Activated CD4-positive, alpha-beta memory T cell treated with anti-CD3 and anti-CD28 coated beads, Interleukin-2, amount 10 ng/mL, durations not matched to agents 7 days and 5 days (primary cell): Measurements from ENCODE around the gene LINGO4. TPM values are rescaled to one million over a fixed set of nuclear protein-coding genes. Genes with fewer than 3 reads are reported as not detected.

ENCODE experiments used
- CTCF ChIA-PET: fragments of 350-600 bp; sonication (Branson Sonifier 250); formaldehyde crosslinking; loops from one replicate; lab custom pipeline; 2021; ENCODE audit warnings: antibody characterized with exemption, inconsistent platforms; lab: Charles Lee
- POLR2A ChIA-PET: fragments of 350-600 bp; sonication (Branson Sonifier 250); formaldehyde crosslinking; loops from one replicate; lab custom pipeline; 2021; ENCODE audit warnings: antibody characterized with exemption; lab: Charles Lee
- DNase-seq: peaks from one replicate; pipeline ENCODE4 v3.0.0-alpha.2; 2020
- H3K27ac Mint-ChIP-seq: one replicate; pipeline ENCODE4 v1.8.0; 2021; ENCODE audit warnings: mild to moderate bottlenecking, mixed read lengths
- H3K27me3 Mint-ChIP-seq: one replicate; pipeline ENCODE4 v1.8.0; 2021; ENCODE audit warnings: mixed read lengths
- H3K36me3 Mint-ChIP-seq: one replicate; pipeline ENCODE4 v1.8.0; 2021; ENCODE audit warnings: low read depth, mixed read lengths
- H3K4me1 Mint-ChIP-seq: one replicate; pipeline ENCODE4 v1.8.0; 2021; ENCODE audit warnings: mixed read lengths
- H3K4me3 Mint-ChIP-seq: one replicate; pipeline ENCODE4 v1.8.0; 2021; ENCODE audit warnings: mild to moderate bottlenecking, mixed read lengths
- H3K9me3 Mint-ChIP-seq: one replicate; pipeline ENCODE4 v1.8.0; 2021; ENCODE audit warnings: mixed read lengths
- total RNA-seq, 2 experiments: library from RNA; stranded (reverse); gene quantifications; one replicate each; pipeline ENCODE4 v1.2.3, GENCODE V29; 2021

Gene LINGO4
- total RNA-seq, 2 experiments from 2014 or later: 1.2 to 1.3 TPM

DNA sequence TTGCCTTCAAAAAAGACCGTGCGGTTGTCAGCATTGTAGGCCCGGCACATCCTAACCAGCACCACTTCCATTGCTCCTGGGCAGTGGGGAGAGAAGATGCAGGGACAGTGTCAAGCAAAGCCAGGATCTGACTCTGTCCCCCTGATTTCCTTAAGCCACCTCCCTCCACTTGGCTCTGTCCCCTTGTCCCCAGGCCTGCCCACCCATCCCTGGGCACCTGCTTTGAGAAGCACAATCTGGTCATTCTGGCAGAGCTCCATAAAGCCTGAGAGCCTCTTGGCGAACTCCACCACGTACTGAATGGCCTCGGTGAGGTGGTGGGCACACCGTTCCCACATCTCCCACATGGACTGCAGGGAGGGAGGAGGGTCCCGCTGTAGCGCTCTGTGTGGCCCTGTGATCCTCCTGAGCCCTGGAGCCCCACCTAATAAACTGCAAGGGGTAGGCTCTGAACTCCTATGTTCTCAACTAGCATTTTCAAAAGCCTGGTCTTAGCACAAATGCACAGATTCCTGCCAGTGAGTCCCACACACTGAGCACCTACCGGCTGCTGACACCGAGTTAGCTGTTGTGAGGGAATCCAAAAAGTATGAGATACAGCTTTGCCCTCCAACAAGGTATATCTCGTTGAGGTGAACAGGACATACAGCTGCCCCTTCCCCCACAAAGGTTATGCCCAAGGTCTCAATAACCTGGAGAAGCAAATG is 8.2 kb upstream of the LINGO4 start:
- ChIA-PET POLR2A (interaction anchor here (1.4 to 2.6 kb wide), 3 partner anchors 8 to 23 kb away, joined by 6 to 15 read pairs (median 7); partner anchors contain the start of gene TDRKH), CTCF (no interaction called here)
- no peaks in the 10 kb centered on the region for H3K9me3 Mint-ChIP-seq
- peaks cover 61% of the 10 kb centered on the region for H3K4me1 Mint-ChIP-seq
- H3K27me3 Mint-ChIP-seq: no peaks in the 10 kb centered on the region
- DNase-seq: no peak
- H3K4me3 Mint-ChIP-seq: no peak overlapping the region
- H3K27ac Mint-ChIP-seq: no peak overlapping the region
- peaks cover 14% of the 10 kb centered on the region for H3K36me3 Mint-ChIP-seq

- no peak for DNase-seq
- Mint-ChIP-seq H3K27ac (no peak overlapping the region), H3K9me3 (no peaks in the 10 kb centered on the region), H3K36me3 (peaks cover 12% of the 10 kb centered on the region), H3K4me3 (no peak overlapping the region), H3K27me3 (peaks cover 2% of the 10 kb centered on the region), H3K4me1 (peaks cover 41% of the 10 kb centered on the region)
- ChIA-PET CTCF (interaction anchor here (0.7 kb wide), 2 partner anchors 10 to 22 kb away, joined by 3 read pairs; no protein-coding TSS in a partner anchor), POLR2A (interaction anchor here (0.8 to 2.6 kb wide), 8 partner anchors 9 to 77 kb away, joined by 3 to 15 read pairs (median 3); no protein-coding TSS in a partner anchor)
Measured at GRCh38 chr1:151811181-151811580, 6.0 kb upstream of the LINGO4 start.

GRCh38 chr1:151809985-151810556 is 4.9 kb upstream of the LINGO4 start:
- DNase-seq: no peak
- Mint-ChIP-seq H3K9me3 (no peaks in the 10 kb centered on the region), H3K27ac (no peak overlapping the region), H3K4me1 (peaks cover 30% of the 10 kb centered on the region), H3K4me3 (no peak overlapping the region), H3K27me3 (peaks cover 2% of the 10 kb centered on the region), H3K36me3 (peaks cover 5% of the 10 kb centered on the region)
- ChIA-PET CTCF (no interaction called here), POLR2A (interaction anchor here (0.6 to 2.6 kb wide), 5 partner anchors 11 to 20 kb away, joined by 3 to 9 read pairs (median 3); no protein-coding TSS in a partner anchor)

GRCh38 chr1:151809290-151809984 is 4.2 kb upstream of the LINGO4 start:
- Mint-ChIP-seq H3K4me3 (no peak overlapping the region), H3K36me3 (peaks cover 5% of the 10 kb centered on the region), H3K27me3 (peaks cover 2% of the 10 kb centered on the region), H3K4me1 (peaks cover 23% of the 10 kb centered on the region), H3K27ac (no peak overlapping the region), H3K9me3 (no peaks in the 10 kb centered on the region)
- DNase-seq: no peak
- ChIA-PET POLR2A (interaction anchor here (0.6 to 2.6 kb wide), 5 partner anchors 11 to 20 kb away, joined by 3 to 9 read pairs (median 3); no protein-coding TSS in a partner anchor), CTCF (no interaction called here)

DNA sequence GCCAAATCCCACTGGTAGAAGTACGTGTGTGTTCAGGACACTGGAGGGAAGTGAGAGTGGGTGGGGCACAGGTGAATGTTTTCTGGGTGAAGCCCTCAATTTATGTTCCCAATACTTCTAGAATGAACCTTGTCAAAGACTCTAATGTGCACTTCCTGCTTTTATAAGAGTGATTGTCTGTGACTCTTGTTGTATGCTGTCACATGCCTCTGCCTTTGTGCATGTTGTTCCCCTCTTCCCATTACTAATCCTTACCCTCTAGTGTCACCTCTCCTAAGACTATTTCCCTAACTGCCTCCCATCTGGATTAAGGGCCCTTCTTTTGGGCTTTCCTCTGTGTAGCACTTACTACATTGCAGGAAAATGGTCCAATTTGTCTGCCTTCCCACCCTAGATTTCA is 2.5 kb upstream of the LINGO4 start:
- DNase-seq: no peak
- CTCF ChIA-PET: no interaction called here
- H3K27me3 Mint-ChIP-seq: peaks cover 2% of the 10 kb centered on the region
- H3K9me3 Mint-ChIP-seq: no peaks in the 10 kb centered on the region
- H3K4me1 Mint-ChIP-seq: peaks cover 8% of the 10 kb centered on the region
- H3K27ac Mint-ChIP-seq: no peak overlapping the region
- H3K36me3 Mint-ChIP-seq: peaks cover 3% of the 10 kb centered on the region
- POLR2A ChIA-PET: interaction anchor here (1.2 to 1.4 kb wide), 2 partner anchors 9 to 10 kb away, joined by 3 to 4 read pairs; no protein-coding TSS in a partner anchor
- H3K4me3 Mint-ChIP-seq: no peak overlapping the region

GRCh38 chr1:151807131-151807530 is 1.9 kb upstream of the LINGO4 start:
- ChIA-PET POLR2A (interaction anchor here (1.2 to 1.4 kb wide), 2 partner anchors 9 to 10 kb away, joined by 3 to 4 read pairs; no protein-coding TSS in a partner anchor), CTCF (no interaction called here)
- H3K4me1 Mint-ChIP-seq: peaks cover 2% of the 10 kb centered on the region
- peaks cover 2% of the 10 kb centered on the region for H3K27me3 Mint-ChIP-seq
- no peak overlapping the region for H3K4me3 Mint-ChIP-seq
- no peaks in the 10 kb centered on the region for H3K9me3 Mint-ChIP-seq
- H3K27ac Mint-ChIP-seq: no peak overlapping the region
- H3K36me3 Mint-ChIP-seq: peaks cover 3% of the 10 kb centered on the region
- DNase-seq: no peak

DNA sequence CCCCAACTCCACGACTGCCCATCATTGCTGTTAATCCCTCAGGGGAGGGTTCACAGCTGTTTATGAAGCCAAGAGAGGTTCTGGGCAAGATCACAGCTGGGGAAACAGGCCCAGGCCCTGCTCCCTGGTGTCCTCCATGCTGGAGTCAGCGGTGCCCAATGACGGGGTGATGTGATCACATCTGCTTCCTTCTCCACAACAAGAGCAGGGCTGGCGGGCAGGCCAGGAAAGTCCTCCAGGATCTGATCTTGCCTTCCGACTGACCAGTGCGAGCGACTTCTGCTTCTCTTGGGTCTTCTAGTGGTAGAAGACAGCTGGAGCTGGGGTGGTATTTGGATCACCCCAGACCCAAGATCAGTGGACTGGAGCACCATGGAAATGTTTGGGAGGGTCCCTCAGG is 951 bp upstream of the LINGO4 start:
- H3K27me3 Mint-ChIP-seq: peaks cover 2% of the 10 kb centered on the region
- no peak overlapping the region for H3K27ac Mint-ChIP-seq
- H3K4me3 Mint-ChIP-seq: no peak overlapping the region
- POLR2A ChIA-PET: interaction anchor here (1.1 to 1.9 kb wide), 2 partner anchors 14 to 28 kb away, joined by 3 to 9 read pairs; no protein-coding TSS in a partner anchor
- no peaks in the 10 kb centered on the region for H3K9me3 Mint-ChIP-seq
- CTCF ChIA-PET: interaction anchor here (0.5 kb wide), 1 partner anchor 555 kb away, joined by 4 read pairs; no protein-coding TSS in a partner anchor
- DNase-seq: no peak
- H3K36me3 Mint-ChIP-seq: peaks cover 3% of the 10 kb centered on the region
- peaks cover 2% of the 10 kb centered on the region for H3K4me1 Mint-ChIP-seq

DNA sequence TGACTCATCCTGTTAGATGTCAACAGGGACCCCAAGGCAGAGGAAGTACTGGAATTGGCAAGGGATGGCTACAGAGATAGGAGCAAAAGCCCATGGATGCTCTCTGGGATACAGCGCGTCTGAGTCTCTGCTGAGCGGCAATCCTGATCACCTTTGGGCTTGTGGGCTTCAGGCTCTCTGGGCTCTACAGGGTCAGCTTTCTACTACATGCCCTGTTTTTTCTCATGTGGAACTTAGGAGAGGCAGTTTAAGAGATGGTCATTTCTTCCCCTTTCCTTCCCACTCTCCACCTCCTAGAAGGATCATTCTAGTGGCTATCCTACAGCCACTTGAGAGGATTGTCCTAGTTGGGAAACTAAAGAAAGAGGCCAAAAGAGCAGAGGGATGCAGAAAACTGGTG is 1.3 kb downstream of the LINGO4 start:
- no peak overlapping the region for H3K27ac Mint-ChIP-seq
- POLR2A ChIA-PET: interaction anchor here (0.7 to 2.1 kb wide), 5 partner anchors 9 to 30 kb away, joined by 3 to 7 read pairs (median 4); partner anchors contain the start of gene TDRKH
- CTCF ChIA-PET: no interaction called here

GRCh38 chr1:151803164-151803563 is 2.1 kb downstream of the LINGO4 start:
- Mint-ChIP-seq H3K9me3 (no peaks in the 10 kb centered on the region), H3K36me3 (no peaks in the 10 kb centered on the region), H3K4me1 (peaks cover 15% of the 10 kb centered on the region), H3K27ac (no peak overlapping the region), H3K27me3 (peaks cover 13% of the 10 kb centered on the region), H3K4me3 (no peak overlapping the region)
- POLR2A ChIA-PET: interaction anchor here (1.1 to 2.1 kb wide), 4 partner anchors 10 to 19 kb away, joined by 4 to 7 read pairs (median 5); no protein-coding TSS in a partner anchor
- CTCF ChIA-PET: no interaction called here
- no peak for DNase-seq

More for the DNA sequence above, 1.3 kb downstream of the LINGO4 start:
- Mint-ChIP-seq H3K27me3 (peaks cover 10% of the 10 kb centered on the region), H3K9me3 (no peaks in the 10 kb centered on the region), H3K36me3 (peaks cover 3% of the 10 kb centered on the region), H3K4me1 (peaks cover 15% of the 10 kb centered on the region), H3K4me3 (no peak overlapping the region)
- no peak for DNase-seq

DNA sequence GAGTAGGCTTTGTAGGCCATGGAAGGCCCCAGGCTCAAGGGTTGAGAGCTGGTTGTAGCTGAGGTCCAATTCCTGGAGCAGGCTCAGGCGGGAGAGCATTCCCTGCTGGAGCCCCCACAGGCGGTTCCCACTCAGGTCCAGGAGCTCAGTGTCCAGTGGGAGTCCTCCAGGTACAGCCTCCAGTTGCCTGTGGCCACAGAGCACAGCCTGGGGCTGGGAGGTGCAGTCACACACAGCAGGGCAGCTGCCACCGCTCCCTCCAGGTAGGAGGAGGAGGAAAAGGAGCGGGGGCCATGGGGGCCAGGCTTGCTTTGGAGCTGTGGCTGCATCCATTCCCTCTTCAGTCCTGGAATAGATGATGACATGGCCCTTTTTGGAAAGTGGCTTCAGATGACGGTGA is 2.8 kb downstream of the LINGO4 start:
- Mint-ChIP-seq H3K27me3 (peaks cover 13% of the 10 kb centered on the region), H3K36me3 (no peaks in the 10 kb centered on the region), H3K4me1 (peaks cover 13% of the 10 kb centered on the region), H3K4me3 (no peak overlapping the region), H3K9me3 (no peaks in the 10 kb centered on the region), H3K27ac (no peak overlapping the region)
- ChIA-PET POLR2A (interaction anchor here (1.0 to 2.1 kb wide), 4 partner anchors 9 to 20 kb away, joined by 3 to 7 read pairs (median 5); no protein-coding TSS in a partner anchor), CTCF (no interaction called here)
- no peak for DNase-seq

GRCh38 chr1:151801846-151802245 is 3.4 kb downstream of the LINGO4 start:
- Mint-ChIP-seq H3K4me1 (peaks cover 13% of the 10 kb centered on the region), H3K9me3 (no peaks in the 10 kb centered on the region), H3K27ac (no peak overlapping the region), H3K36me3 (peaks cover under 1% of the 10 kb centered on the region), H3K27me3 (peaks cover 13% of the 10 kb centered on the region), H3K4me3 (no peak overlapping the region)
- ChIA-PET CTCF (no interaction called here), POLR2A (interaction anchor here (0.5 to 2.1 kb wide), 4 partner anchors 9 to 125 kb away, joined by 3 to 7 read pairs (median 4); no protein-coding TSS in a partner anchor)
- no peak for DNase-seq

GRCh38 chr1:151801310-151801820 is 3.9 kb downstream of the LINGO4 start:
- Mint-ChIP-seq H3K9me3 (no peaks in the 10 kb centered on the region), H3K27ac (no peak overlapping the region), H3K4me3 (no peak overlapping the region), H3K4me1 (peaks cover 16% of the 10 kb centered on the region), H3K27me3 (peaks cover 12% of the 10 kb centered on the region), H3K36me3 (peaks cover 4% of the 10 kb centered on the region)
- no peak for DNase-seq
- ChIA-PET CTCF (interaction anchor here (1.3 kb wide), 1 partner anchor 27 kb away, joined by 4 read pairs; no protein-coding TSS in a partner anchor), POLR2A (interaction anchor here (0.5 to 1.4 kb wide), 3 partner anchors 35 to 125 kb away, joined by 3 read pairs; partner anchors contain the start of gene C2CD4D)
